AG10803 (cell line): ENCODE data around the gene TAX1BP3.

Experiments used
- DNase-seq: peaks from one replicate; pipeline ENCODE4 v3.0.0; 2010; ENCODE audit warnings: low read depth
- H3K4me3 ChIP-seq: 2 replicates; pipeline ENCODE4 v1.5.1; 2011; ENCODE audit warnings: mild to moderate bottlenecking, low read length, control low read depth
- CTCF ChIP-seq: conservative IDR thresholded peaks from 2 replicates; pipeline ENCODE4 v1.5.1; 2011; ENCODE audit warnings: mild to moderate bottlenecking, low read length, control low read depth, inconsistent platforms

Gene TAX1BP3

GRCh38 chr17:3663102-3664011 is 5.0 kb downstream of the TAX1BP3 start:
- TF ChIP-seq CTCF = no peak
- DNase-seq = no peak
- H3K4me3 ChIP-seq = no peak overlapping the region

- DNase-seq = no peak
- no peak for TF ChIP-seq CTCF
- no peak overlapping the region for H3K4me3 ChIP-seq
Measured at GRCh38 chr17:3660311-3660891, 8.0 kb downstream of the TAX1BP3 start.

- peak; percentile 91 for DNase-seq
- peak; percentile 37 for TF ChIP-seq CTCF
- no peak overlapping the region for H3K4me3 ChIP-seq
Measured at GRCh38 chr17:3659541-3660111, 8.8 kb downstream of the TAX1BP3 start.

- DNase-seq = no peak
- no peak overlapping the region for H3K4me3 ChIP-seq
- TF ChIP-seq CTCF = no peak
Measured at GRCh38 chr17:3658784-3659449, 9.5 kb downstream of the TAX1BP3 start.

GRCh38 chr17:3657874-3658783 is 10.2 kb downstream of the TAX1BP3 start:
- H3K4me3 ChIP-seq = no peak overlapping the region
- no peak for DNase-seq
- no peak for TF ChIP-seq CTCF

GRCh38 chr17:3657588-3657869 is 10.8 kb downstream of the TAX1BP3 start:
- no peak overlapping the region for H3K4me3 ChIP-seq
- TF ChIP-seq CTCF = no peak
- no peak for DNase-seq
